ENCODE data around the gene GPAT3. TPM values are rescaled to one million over a fixed set of nuclear protein-coding genes. Genes with fewer than 3 reads are reported as not detected.
A peak's percentile ranks its signal among the peaks of the same experiment; 100 is the strongest.
"Not testable (repeated sequence)": the region's sequence is repeated elsewhere in the genome, so short reads cannot be mapped to it uniquely, and the experiment has no call there.

The GPAT3 gene
- total RNA-seq, 4 donors from 2014 or later, result 11.8 to 23.4 (median 21.0) TPM

DNA sequence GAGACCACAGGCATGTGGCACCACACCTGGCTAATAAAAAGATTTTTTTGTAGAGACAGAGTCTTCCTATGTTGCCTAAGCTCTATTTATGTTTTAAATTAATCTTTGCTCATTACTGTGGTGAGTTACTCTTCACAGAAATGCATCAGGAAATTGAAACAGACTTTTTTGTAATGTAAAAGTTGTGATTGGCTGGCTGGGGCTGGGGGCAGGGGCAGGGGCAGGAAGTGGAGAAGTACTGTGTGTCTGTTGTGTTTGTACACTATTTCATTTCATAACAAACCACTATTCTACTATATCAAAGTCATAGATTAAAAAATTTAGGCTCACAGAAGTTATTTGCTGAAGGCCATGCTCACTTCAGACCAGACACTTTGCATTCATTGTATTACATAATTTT, 31.9 kb upstream of the GPAT3 start:
- no peak for ATAC-seq (ENCODE audit: low FRiP score)
- DNase-seq (ENCODE audit: low spot score), result no peak
- TF ChIP-seq, protein P1, sequence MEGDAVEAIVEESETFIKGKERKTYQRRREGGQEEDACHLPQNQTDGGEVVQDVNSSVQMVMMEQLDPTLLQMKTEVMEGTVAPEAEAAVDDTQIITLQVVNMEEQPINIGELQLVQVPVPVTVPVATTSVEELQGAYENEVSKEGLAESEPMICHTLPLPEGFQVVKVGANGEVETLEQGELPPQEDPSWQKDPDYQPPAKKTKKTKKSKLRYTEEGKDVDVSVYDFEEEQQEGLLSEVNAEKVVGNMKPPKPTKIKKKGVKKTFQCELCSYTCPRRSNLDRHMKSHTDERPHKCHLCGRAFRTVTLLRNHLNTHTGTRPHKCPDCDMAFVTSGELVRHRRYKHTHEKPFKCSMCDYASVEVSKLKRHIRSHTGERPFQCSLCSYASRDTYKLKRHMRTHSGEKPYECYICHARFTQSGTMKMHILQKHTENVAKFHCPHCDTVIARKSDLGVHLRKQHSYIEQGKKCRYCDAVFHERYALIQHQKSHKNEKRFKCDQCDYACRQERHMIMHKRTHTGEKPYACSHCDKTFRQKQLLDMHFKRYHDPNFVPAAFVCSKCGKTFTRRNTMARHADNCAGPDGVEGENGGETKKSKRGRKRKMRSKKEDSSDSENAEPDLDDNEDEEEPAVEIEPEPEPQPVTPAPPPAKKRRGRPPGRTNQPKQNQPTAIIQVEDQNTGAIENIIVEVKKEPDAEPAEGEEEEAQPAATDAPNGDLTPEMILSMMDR (IDR thresholded peaks at IDR 0.05), result no peak

DNA sequence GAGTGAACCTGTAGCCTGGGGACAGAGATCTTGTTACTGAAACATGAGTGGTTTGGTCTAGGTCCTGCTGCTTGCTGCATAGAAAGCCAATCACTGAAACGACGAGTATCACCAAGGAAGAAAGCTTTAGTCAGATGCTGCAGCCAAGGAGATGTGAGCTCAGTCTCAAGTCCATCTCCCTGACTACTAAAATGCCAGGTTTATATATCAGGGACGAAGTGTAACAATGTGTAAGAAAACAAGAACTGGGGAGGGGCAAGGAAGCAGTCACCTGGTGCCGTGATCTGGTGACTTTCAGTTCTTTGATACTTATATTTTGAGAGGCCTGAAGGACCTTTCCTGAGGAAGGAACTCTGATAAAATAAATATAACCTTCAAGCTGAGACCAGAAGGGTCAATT, 31.4 kb upstream of the GPAT3 start:
- TF ChIP-seq, protein P1 (IDR thresholded peaks at IDR 0.05), result no peak
- ATAC-seq (ENCODE audit: low FRiP score), result no peak
- DNase-seq (ENCODE audit: low spot score), result no peak

DNA sequence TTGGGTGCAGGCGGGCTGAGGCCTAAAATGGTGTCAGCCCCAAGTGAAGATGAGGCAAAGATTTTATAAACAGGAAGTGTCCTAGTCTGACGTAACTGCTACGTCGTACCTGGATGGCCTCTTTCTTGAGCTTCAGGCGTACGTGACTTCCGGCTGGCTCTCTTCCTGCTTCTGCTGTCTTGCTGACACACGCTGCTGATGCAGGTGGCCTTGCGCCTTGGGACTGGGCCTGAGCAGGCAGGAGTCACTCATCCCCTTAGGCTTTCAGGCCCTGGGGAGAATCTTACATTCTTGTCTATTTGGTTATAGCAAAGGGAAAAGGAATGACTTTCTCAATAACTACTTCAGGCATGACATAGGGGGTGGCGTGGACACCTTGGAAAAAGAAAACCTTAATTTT, 30.9 kb upstream of the GPAT3 start:
- no peak for ATAC-seq (ENCODE audit: low FRiP score)
- TF ChIP-seq, protein P1 (IDR thresholded peaks at IDR 0.05), result no peak
- DNase-seq (ENCODE audit: low spot score), result no peak

DNA sequence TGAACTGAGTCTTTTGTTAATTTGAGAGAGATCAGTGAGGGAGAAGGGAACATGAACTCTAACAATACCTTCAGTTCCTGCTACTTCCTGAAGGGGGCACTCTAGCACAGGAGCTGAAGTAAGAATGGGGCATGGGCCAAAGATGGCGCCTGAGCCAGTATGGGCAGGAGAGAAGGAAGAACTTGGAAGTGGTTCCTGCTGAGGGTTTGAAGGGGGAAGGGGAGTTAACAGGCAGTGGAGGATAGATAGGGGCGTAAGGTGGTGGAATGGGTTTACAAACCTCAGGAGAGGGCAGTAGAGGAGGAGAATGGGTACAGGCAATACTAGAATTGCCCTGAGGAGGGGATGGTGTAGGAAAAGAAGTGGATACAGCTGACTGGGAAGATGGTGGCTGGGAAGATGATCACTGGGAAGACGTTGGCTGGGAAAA, 26.7 kb upstream of the GPAT3 start:
- not testable (repeated sequence) for DNase-seq (ENCODE audit: low spot score); ATAC-seq (ENCODE audit: low FRiP score)
- TF ChIP-seq, protein P1 (IDR thresholded peaks at IDR 0.05), result peak in 2 of 3 donors; percentile 47 to 54

DNA sequence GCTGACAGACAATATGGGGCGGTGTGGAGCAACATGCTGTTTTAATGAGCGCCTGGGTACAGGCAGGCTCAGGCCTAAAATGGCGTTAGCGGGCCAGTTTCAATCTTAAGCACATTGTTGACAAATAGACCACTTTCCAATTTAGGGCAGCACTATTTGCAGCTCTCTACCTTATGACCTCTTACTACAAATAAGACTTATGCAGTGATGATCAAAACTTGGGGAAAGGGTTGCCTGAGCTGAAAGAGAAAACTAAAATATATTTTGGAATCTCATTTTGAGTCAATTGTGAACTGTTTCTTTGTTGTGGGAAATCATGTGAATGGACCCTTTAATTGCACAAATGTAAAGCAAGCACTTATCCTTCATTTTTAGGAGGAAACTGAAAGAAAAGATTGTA, 25.5 kb upstream of the GPAT3 start:
- ATAC-seq (ENCODE audit: low FRiP score) (no peak), DNase-seq (ENCODE audit: low spot score) (no peak)
- TF ChIP-seq, protein P1 (IDR thresholded peaks at IDR 0.05), result no peak

DNA sequence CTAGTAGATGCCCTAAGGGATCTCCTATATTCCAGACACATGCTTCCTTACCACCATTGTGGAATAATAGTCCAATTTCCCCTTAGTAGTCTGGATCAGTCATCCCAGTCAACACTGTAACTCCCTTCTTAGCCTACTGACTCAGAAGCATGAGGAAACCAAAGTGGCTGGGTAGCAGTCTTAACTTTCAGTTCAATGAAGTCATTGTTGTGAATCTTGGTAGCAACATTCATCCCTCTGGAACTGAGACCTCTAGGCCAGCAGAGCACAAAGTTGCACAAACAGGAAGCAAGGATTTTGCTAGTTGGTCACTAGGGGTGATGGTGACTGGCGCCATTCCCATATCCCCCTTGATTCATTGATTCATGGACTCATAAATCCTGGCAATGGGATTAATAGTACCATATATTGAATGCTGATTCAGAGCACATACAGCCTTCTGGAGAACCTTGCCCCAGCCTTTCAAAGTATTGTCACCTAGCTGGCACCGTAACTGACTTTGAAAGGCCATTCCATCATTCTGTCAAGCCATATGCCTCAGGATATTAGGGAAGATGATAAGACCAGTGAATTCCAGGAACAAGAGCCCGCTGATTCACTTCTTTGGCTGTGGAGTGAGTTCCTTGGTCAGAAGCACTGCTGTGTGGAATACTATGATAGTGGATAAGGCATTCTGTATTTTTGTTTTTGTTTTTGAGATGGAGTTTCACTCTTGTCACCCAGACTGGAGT, 19.7 kb upstream of the GPAT3 start:
- ATAC-seq (ENCODE audit: low FRiP score) (peak; percentile 59), DNase-seq (ENCODE audit: low spot score) (no peak)
- TF ChIP-seq, protein P1 (IDR thresholded peaks at IDR 0.05), result no peak

DNA sequence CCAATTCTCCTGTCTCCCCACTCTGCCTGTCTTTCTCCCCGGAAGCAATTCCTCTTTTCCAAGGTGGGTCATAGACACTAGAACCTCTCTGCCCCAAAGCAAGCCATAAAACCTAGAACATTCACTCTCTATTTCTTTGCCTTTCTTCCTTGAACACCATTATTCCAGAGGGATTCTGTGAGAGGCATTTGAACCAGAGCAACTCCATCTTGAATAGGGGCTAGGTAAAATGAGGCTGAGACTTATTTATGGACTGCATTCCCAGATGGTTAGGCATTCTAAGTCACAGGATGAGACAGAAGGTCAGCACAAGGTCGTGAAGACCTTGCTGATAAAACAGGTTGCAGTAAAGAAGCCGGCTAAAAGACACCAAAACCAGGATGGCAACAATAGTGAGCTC, 13.7 kb upstream of the GPAT3 start:
- ATAC-seq (ENCODE audit: low FRiP score) (no peak), DNase-seq (ENCODE audit: low spot score) (no peak)
- TF ChIP-seq, protein P1 (IDR thresholded peaks at IDR 0.05), result no peak

Data from omental fat pad (tissue), 4 donors.